ENCODE results near the gene SNORC. TPM values are rescaled to one million over a fixed set of nuclear protein-coding genes. Genes with fewer than 3 reads are reported as not detected.

The SNORC gene
- total RNA-seq (2012; rRNA removed), result 0.66 and 0.76 TPM in 2 replicates

GRCh38 chr2:232870018-232870765 lies at the start of gene SNORC:
Gene SNORC, plus strand, starts transcription at chr2:232870264. Its CDS starts 78 bp downstream, at chr2:232870342.
- H3K9ac ChIP-seq (ENCODE audit: low read depth, low read length), result no peak within 1 kb of the TSS
- no peaks in the 10 kb centered on the region for H3K9me3 ChIP-seq (replicated peaks; ENCODE audit: low read length)
- H3K4me1 ChIP-seq (ENCODE audit: control insufficient read depth, insufficient read depth, low read length), result no peaks in the 10 kb centered on the region
- H3K4me3 ChIP-seq (ENCODE audit: low read length), result no peak within 1 kb of the TSS
- no peaks in the 10 kb centered on the region for H3K36me3 ChIP-seq (ENCODE audit: insufficient read depth, low read length)
- no peak within 1 kb of the TSS for H3K4me2 ChIP-seq (ENCODE audit: low read length)
- peaks cover under 1% of the 10 kb centered on the region for H3K27me3 ChIP-seq (ENCODE audit: control insufficient read depth, insufficient read depth, low read length)

- Histone ChIP-seq H3K27me3 (ENCODE audit: control insufficient read depth, insufficient read depth, low read length) (no peaks in the 10 kb centered on the region), H3K4me1 (ENCODE audit: control insufficient read depth, insufficient read depth, low read length) (no peaks in the 10 kb centered on the region), H3K36me3 (ENCODE audit: insufficient read depth, low read length) (peaks cover 57% of the 10 kb centered on the region), H3K4me3 (ENCODE audit: low read length) (no peak overlapping the region), H3K9ac (ENCODE audit: low read depth, low read length) (no peak overlapping the region), H3K9me3 (replicated peaks; ENCODE audit: low read length) (no peaks in the 10 kb centered on the region), H3K4me2 (ENCODE audit: low read length) (no peak overlapping the region)
These were observed 40.1 kb upstream of the SNORC start for GRCh38 chr2:232829988-232830387.

GRCh38 chr2:232831496-232831895 lies 38.6 kb upstream of the SNORC start:
- H3K4me2 ChIP-seq (ENCODE audit: low read length), result no peak overlapping the region
- H3K36me3 ChIP-seq (ENCODE audit: insufficient read depth, low read length), result peaks cover 51% of the 10 kb centered on the region
- H3K27me3 ChIP-seq (ENCODE audit: control insufficient read depth, insufficient read depth, low read length), result no peaks in the 10 kb centered on the region
- H3K4me1 ChIP-seq (ENCODE audit: control insufficient read depth, insufficient read depth, low read length), result no peaks in the 10 kb centered on the region
- no peaks in the 10 kb centered on the region for H3K9me3 ChIP-seq (replicated peaks; ENCODE audit: low read length)
- no peak overlapping the region for H3K9ac ChIP-seq (ENCODE audit: low read depth, low read length)
- H3K4me3 ChIP-seq (ENCODE audit: low read length), result no peak overlapping the region

- Histone ChIP-seq H3K27me3 (ENCODE audit: control insufficient read depth, insufficient read depth, low read length) (no peaks in the 10 kb centered on the region), H3K9me3 (replicated peaks; ENCODE audit: low read length) (no peaks in the 10 kb centered on the region), H3K36me3 (ENCODE audit: insufficient read depth, low read length) (peaks cover 54% of the 10 kb centered on the region), H3K9ac (ENCODE audit: low read depth, low read length) (no peak overlapping the region), H3K4me1 (ENCODE audit: control insufficient read depth, insufficient read depth, low read length) (peaks cover 9% of the 10 kb centered on the region), H3K4me2 (ENCODE audit: low read length) (no peak overlapping the region), H3K4me3 (ENCODE audit: low read length) (no peak overlapping the region)
These were observed 36.2 kb upstream of the SNORC start for GRCh38 chr2:232833830-232834229.

GRCh38 chr2:232835687-232836208 lies 34.3 kb upstream of the SNORC start:
- H3K9me3 ChIP-seq (replicated peaks; ENCODE audit: low read length), result no peaks in the 10 kb centered on the region
- no peak overlapping the region for H3K4me2 ChIP-seq (ENCODE audit: low read length)
- no peaks in the 10 kb centered on the region for H3K27me3 ChIP-seq (ENCODE audit: control insufficient read depth, insufficient read depth, low read length)
- H3K4me1 ChIP-seq (ENCODE audit: control insufficient read depth, insufficient read depth, low read length), result peaks cover 9% of the 10 kb centered on the region
- peaks cover 56% of the 10 kb centered on the region for H3K36me3 ChIP-seq (ENCODE audit: insufficient read depth, low read length)
- H3K4me3 ChIP-seq (ENCODE audit: low read length), result no peak overlapping the region
- no peak overlapping the region for H3K9ac ChIP-seq (ENCODE audit: low read depth, low read length)

- Histone ChIP-seq H3K36me3 (ENCODE audit: insufficient read depth, low read length) (peaks cover 50% of the 10 kb centered on the region), H3K4me1 (ENCODE audit: control insufficient read depth, insufficient read depth, low read length) (peaks cover 9% of the 10 kb centered on the region), H3K4me2 (ENCODE audit: low read length) (no peak overlapping the region), H3K4me3 (ENCODE audit: low read length) (no peak overlapping the region), H3K9ac (ENCODE audit: low read depth, low read length) (no peak overlapping the region), H3K27me3 (ENCODE audit: control insufficient read depth, insufficient read depth, low read length) (no peaks in the 10 kb centered on the region), H3K9me3 (replicated peaks; ENCODE audit: low read length) (no peaks in the 10 kb centered on the region)
These were observed 33.1 kb upstream of the SNORC start for GRCh38 chr2:232836934-232837333.

- Histone ChIP-seq H3K4me3 (ENCODE audit: low read length) (no peak overlapping the region), H3K36me3 (ENCODE audit: insufficient read depth, low read length) (peaks cover 47% of the 10 kb centered on the region), H3K4me2 (ENCODE audit: low read length) (peak overlapping the region; percentile 15), H3K27me3 (ENCODE audit: control insufficient read depth, insufficient read depth, low read length) (no peaks in the 10 kb centered on the region), H3K9me3 (replicated peaks; ENCODE audit: low read length) (no peaks in the 10 kb centered on the region), H3K4me1 (ENCODE audit: control insufficient read depth, insufficient read depth, low read length) (peaks cover 9% of the 10 kb centered on the region), H3K9ac (ENCODE audit: low read depth, low read length) (no peak overlapping the region)
These were observed 31.6 kb upstream of the SNORC start for GRCh38 chr2:232838406-232838874.

GRCh38 chr2:232839411-232840079 lies 30.5 kb upstream of the SNORC start:
- Histone ChIP-seq H3K36me3 (ENCODE audit: insufficient read depth, low read length) (peaks cover 43% of the 10 kb centered on the region), H3K4me1 (ENCODE audit: control insufficient read depth, insufficient read depth, low read length) (peaks cover 9% of the 10 kb centered on the region), H3K27me3 (ENCODE audit: control insufficient read depth, insufficient read depth, low read length) (no peaks in the 10 kb centered on the region), H3K4me3 (ENCODE audit: low read length) (no peak overlapping the region), H3K4me2 (ENCODE audit: low read length) (no peak overlapping the region), H3K9me3 (replicated peaks; ENCODE audit: low read length) (no peaks in the 10 kb centered on the region), H3K9ac (ENCODE audit: low read depth, low read length) (no peak overlapping the region)

- Histone ChIP-seq H3K9ac (ENCODE audit: low read depth, low read length) (no peak overlapping the region), H3K36me3 (ENCODE audit: insufficient read depth, low read length) (peaks cover 66% of the 10 kb centered on the region), H3K4me1 (ENCODE audit: control insufficient read depth, insufficient read depth, low read length) (peaks cover 9% of the 10 kb centered on the region), H3K4me3 (ENCODE audit: low read length) (no peak overlapping the region), H3K9me3 (replicated peaks; ENCODE audit: low read length) (no peaks in the 10 kb centered on the region), H3K27me3 (ENCODE audit: control insufficient read depth, insufficient read depth, low read length) (no peaks in the 10 kb centered on the region), H3K4me2 (ENCODE audit: low read length) (no peak overlapping the region)
These were observed 27.4 kb upstream of the SNORC start for GRCh38 chr2:232842689-232843088.

GRCh38 chr2:232843834-232844233 lies 26.2 kb upstream of the SNORC start:
- H3K4me1 ChIP-seq (ENCODE audit: control insufficient read depth, insufficient read depth, low read length), result peaks cover under 1% of the 10 kb centered on the region
- no peak overlapping the region for H3K4me2 ChIP-seq (ENCODE audit: low read length)
- H3K4me3 ChIP-seq (ENCODE audit: low read length), result no peak overlapping the region
- peaks cover 68% of the 10 kb centered on the region for H3K36me3 ChIP-seq (ENCODE audit: insufficient read depth, low read length)
- H3K9ac ChIP-seq (ENCODE audit: low read depth, low read length), result no peak overlapping the region
- no peaks in the 10 kb centered on the region for H3K27me3 ChIP-seq (ENCODE audit: control insufficient read depth, insufficient read depth, low read length)
- H3K9me3 ChIP-seq (replicated peaks; ENCODE audit: low read length), result no peaks in the 10 kb centered on the region

GRCh38 chr2:232846055-232846454 lies 24.0 kb upstream of the SNORC start:
- no peak overlapping the region for H3K4me3 ChIP-seq (ENCODE audit: low read length)
- no peaks in the 10 kb centered on the region for H3K9me3 ChIP-seq (replicated peaks; ENCODE audit: low read length)
- H3K4me2 ChIP-seq (ENCODE audit: low read length), result no peak overlapping the region
- H3K27me3 ChIP-seq (ENCODE audit: control insufficient read depth, insufficient read depth, low read length), result no peaks in the 10 kb centered on the region
- no peak overlapping the region for H3K9ac ChIP-seq (ENCODE audit: low read depth, low read length)
- H3K4me1 ChIP-seq (ENCODE audit: control insufficient read depth, insufficient read depth, low read length), result no peaks in the 10 kb centered on the region
- peaks cover 66% of the 10 kb centered on the region for H3K36me3 ChIP-seq (ENCODE audit: insufficient read depth, low read length)
